ENCODE data around the gene HES2. TPM values are rescaled to one million over a fixed set of nuclear protein-coding genes. Genes with fewer than 3 reads are reported as not detected.
"Not testable (repeated sequence)": the region's sequence is repeated elsewhere in the genome, so short reads cannot be mapped to it uniquely, and the experiment has no call there.

Gene HES2
- total RNA-seq, 4 donors from 2014 or later: not detected

GRCh38 chr1:6450943-6451373 is 31.2 kb upstream of the HES2 start:
- intact Hi-C loops (cut with DNase I): no loop called here
- no peak for TF ChIP-seq CTCF (IDR thresholded peaks at IDR 0.05)
- no peak for TF ChIP-seq POLR2A (IDR thresholded peaks at IDR 0.05)
- H3K27me3 ChIP-seq: peaks cover 17% of the 10 kb centered on the region
- DNase-seq: no peak
- H3K4me3 ChIP-seq (replicated peaks in 1 of 3): no peak overlapping the region
- H3K9me3 ChIP-seq: no peaks in the 10 kb centered on the region
- H3K27ac ChIP-seq: no peak overlapping the region
- H3K4me1 ChIP-seq: peaks cover 0 to 26% of the 10 kb centered on the region in 2 donors
- no peaks in the 10 kb centered on the region for H3K36me3 ChIP-seq
- WGBS, 2 donors: 72 to 87% methylated on average over 3 to 5 of the region's 6 CpGs

GRCh38 chr1:6450486-6450885 is 30.8 kb upstream of the HES2 start:
- H3K27me3 ChIP-seq: peaks cover 17% of the 10 kb centered on the region
- H3K4me3 ChIP-seq (replicated peaks in 1 of 3); H3K9me3 ChIP-seq; DNase-seq; H3K36me3 ChIP-seq; intact Hi-C loops (cut with DNase I); H3K27ac ChIP-seq: not testable (repeated sequence)
- peaks cover 0 to 25% of the 10 kb centered on the region in 2 donors for H3K4me1 ChIP-seq
- 44 to 47% methylated on average over 10 of the region's 10 CpGs for WGBS, 2 donors

GRCh38 chr1:6450005-6450450 is 30.3 kb upstream of the HES2 start:
- no peak for TF ChIP-seq CTCF (IDR thresholded peaks at IDR 0.05)
- TF ChIP-seq POLR2A (IDR thresholded peaks at IDR 0.05): no peak
- H3K27me3 ChIP-seq: peaks cover 17% of the 10 kb centered on the region
- peaks cover 0 to 21% of the 10 kb centered on the region in 2 donors for H3K4me1 ChIP-seq
- H3K9me3 ChIP-seq: no peaks in the 10 kb centered on the region
- H3K4me3 ChIP-seq (replicated peaks in 1 of 3): no peak overlapping the region
- WGBS, 2 donors: 8 to 41% methylated on average over 5 of the region's 7 CpGs
- DNase-seq: no peak
- intact Hi-C loops (cut with DNase I): no loop called here
- no peak overlapping the region for H3K27ac ChIP-seq
- H3K36me3 ChIP-seq: no peaks in the 10 kb centered on the region

- peaks cover 0 to 20% of the 10 kb centered on the region in 2 donors for H3K4me1 ChIP-seq
- no peak overlapping the region for H3K27ac ChIP-seq
- H3K4me3 ChIP-seq (replicated peaks in 1 of 3): no peak overlapping the region
- no peaks in the 10 kb centered on the region for H3K36me3 ChIP-seq
- peaks cover 17% of the 10 kb centered on the region for H3K27me3 ChIP-seq
- intact Hi-C loops (cut with DNase I): no loop called here
- WGBS, 2 donors: 14 to 17% methylated on average over 6 to 7 of the region's 66 CpGs
- TF ChIP-seq CTCF (IDR thresholded peaks at IDR 0.05) (no peak), POLR2A (IDR thresholded peaks at IDR 0.05) (no peak)
- peak; percentile 23 to 32 for DNase-seq
- H3K9me3 ChIP-seq: no peaks in the 10 kb centered on the region
Measured at GRCh38 chr1:6448749-6449631, 29.3 kb upstream of the HES2 start.

GRCh38 chr1:6447818-6448748 is 28.4 kb upstream of the HES2 start:
- 0% methylated on average over 2 to 6 of the region's 68 CpGs for WGBS, 2 donors
- Histone ChIP-seq H3K27me3 (peaks cover 17% of the 10 kb centered on the region), H3K4me1 (peaks cover 0 to 20% of the 10 kb centered on the region in 2 donors), H3K27ac (no peak overlapping the region), H3K4me3 (replicated peaks in 1 of 3) (no peak overlapping the region), H3K36me3 (no peaks in the 10 kb centered on the region), H3K9me3 (no peaks in the 10 kb centered on the region)
- TF ChIP-seq POLR2A (IDR thresholded peaks at IDR 0.05) (no peak), CTCF (IDR thresholded peaks at IDR 0.05) (no peak)
- intact Hi-C loops (cut with DNase I): no loop called here
- no peak for DNase-seq
